ENCODE measurements around the gene TSEN2. TPM values are rescaled to one million over a fixed set of nuclear protein-coding genes. Genes with fewer than 3 reads are reported as not detected.

TSEN2 gene
- total RNA-seq, 1 donor from 2014 or later: 21.3 TPM

GRCh38 chr3:12439161-12439940 lies 44.9 kb upstream of the TSEN2 start:
- FAIRE-seq: no peak
- Histone ChIP-seq H3K27me3 (ENCODE audit: control insufficient read depth, insufficient read depth, low read length) (no peaks in the 10 kb centered on the region), H3K36me3 (ENCODE audit: control insufficient read depth, insufficient read depth, low read length) (no peaks in the 10 kb centered on the region), H3K4me3 (ENCODE audit: low read depth, low read length) (no peak overlapping the region)
- DNase-seq (ENCODE audit: low read depth): no peak
- no peak for TF ChIP-seq CTCF (IDR thresholded peaks at IDR 0.05; ENCODE audit: insufficient read depth, low read length, severe bottlenecking)

- no peak for FAIRE-seq
- no peak overlapping the region for H3K4me3 ChIP-seq (ENCODE audit: low read depth, low read length)
- DNase-seq (ENCODE audit: low read depth): no peak
- no peaks in the 10 kb centered on the region for H3K36me3 ChIP-seq (ENCODE audit: control insufficient read depth, insufficient read depth, low read length)
- no peak for TF ChIP-seq CTCF (IDR thresholded peaks at IDR 0.05; ENCODE audit: insufficient read depth, low read length, severe bottlenecking)
- no peaks in the 10 kb centered on the region for H3K27me3 ChIP-seq (ENCODE audit: control insufficient read depth, insufficient read depth, low read length)
These were observed 43.2 kb upstream of the TSEN2 start for GRCh38 chr3:12440927-12441714.

DNA sequence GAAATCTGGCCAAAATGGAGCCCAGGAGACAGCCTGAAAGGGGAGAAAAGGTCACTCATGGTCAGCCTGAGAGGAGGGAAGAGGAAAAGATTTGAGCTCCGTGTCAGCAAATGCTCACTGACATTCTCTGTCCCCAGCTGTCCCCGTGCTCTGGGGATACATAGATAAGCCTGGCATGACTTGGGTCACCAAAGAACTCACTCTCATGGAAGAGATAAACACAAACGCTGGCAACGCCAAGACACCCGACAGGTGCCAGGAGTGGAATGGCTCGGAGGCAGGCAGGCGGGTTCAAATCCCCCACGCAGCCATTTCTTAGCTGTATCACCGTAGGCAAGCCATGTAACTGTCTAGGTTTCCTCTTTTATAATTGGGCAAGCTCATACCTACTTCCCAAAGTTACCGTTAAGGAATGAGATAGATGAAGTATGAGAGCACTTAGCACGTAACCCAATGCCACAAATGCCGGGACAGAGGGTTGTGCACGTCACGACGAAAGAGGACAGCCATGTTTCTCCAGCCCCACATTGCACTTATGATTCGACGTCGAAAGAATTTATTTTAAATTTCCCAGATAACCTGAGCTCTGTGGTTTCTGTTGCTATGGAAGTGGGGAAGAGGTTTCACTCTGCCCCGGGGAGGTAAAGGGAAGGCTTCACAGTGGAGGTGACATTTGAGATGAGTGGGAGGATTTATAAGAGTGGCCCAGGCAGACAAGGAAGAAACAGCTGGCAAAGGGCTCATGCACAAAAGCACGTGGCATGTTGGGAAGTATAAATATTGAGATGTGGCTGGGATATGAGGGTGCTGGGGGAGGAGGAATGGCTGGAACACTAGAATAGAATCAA lies 41.4 kb upstream of the TSEN2 start:
- Histone ChIP-seq H3K4me3 (ENCODE audit: low read depth, low read length) (no peak overlapping the region), H3K36me3 (ENCODE audit: control insufficient read depth, insufficient read depth, low read length) (no peaks in the 10 kb centered on the region), H3K27me3 (ENCODE audit: control insufficient read depth, insufficient read depth, low read length) (no peaks in the 10 kb centered on the region)
- FAIRE-seq: no peak
- TF ChIP-seq CTCF (IDR thresholded peaks at IDR 0.05; ENCODE audit: insufficient read depth, low read length, severe bottlenecking): no peak
- DNase-seq (ENCODE audit: low read depth): no peak

DNA sequence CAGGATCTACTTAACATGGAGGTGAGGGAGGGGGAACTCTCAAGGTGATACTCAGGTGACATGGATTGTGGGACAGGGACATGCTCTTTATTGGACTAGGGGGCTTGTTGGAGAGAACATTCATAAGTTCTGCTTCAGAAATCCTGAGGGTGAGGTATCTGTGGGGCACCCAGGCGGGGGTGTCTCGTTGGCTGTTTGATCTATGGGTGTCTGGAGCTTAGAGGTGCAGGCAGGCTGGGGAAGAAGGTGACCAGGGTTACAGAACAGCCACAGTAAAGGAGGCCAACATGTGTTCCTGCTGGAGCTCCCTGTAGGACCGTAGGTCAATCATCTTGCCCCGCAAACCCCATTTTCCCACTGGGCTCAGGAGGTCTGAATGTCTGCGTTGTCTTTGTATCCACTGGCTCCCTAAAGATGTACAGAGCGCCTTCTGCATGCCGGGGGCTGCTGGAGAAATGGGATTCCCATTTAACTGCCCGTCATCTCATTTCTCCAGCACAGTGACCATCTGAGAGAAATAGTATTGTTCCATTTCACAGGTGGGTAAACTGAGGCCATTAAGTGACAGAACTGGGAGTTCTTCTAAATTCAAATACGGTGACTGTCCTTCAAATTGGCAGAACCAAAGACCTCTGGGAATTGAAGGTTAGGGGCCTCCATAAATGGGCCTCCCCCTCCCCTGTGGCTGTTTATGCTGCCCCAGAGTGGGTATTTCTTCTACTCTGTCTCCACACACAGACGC lies 40.3 kb upstream of the TSEN2 start:
- DNase-seq (ENCODE audit: low read depth) (no peak), FAIRE-seq (no peak)
- no peak for TF ChIP-seq CTCF (IDR thresholded peaks at IDR 0.05; ENCODE audit: insufficient read depth, low read length, severe bottlenecking)
- Histone ChIP-seq H3K4me3 (ENCODE audit: low read depth, low read length) (no peak overlapping the region), H3K27me3 (ENCODE audit: control insufficient read depth, insufficient read depth, low read length) (no peaks in the 10 kb centered on the region), H3K36me3 (ENCODE audit: control insufficient read depth, insufficient read depth, low read length) (no peaks in the 10 kb centered on the region)

All from bronchial epithelial cell (primary cell).